Ovary (tissue), 9 donors: ENCODE data around the gene GPR87. TPM values are rescaled to one million over a fixed set of nuclear protein-coding genes. Genes with fewer than 3 reads are reported as not detected.

ENCODE experiments used
- DNase-seq, 5 donors: peaks; one replicate each; pipeline ENCODE4 v3.0.0-alpha.2; 2019 to 2020
- H3K27ac ChIP-seq, 2 donors: fragments of 200-600 bp; one replicate each; pipeline versions ENCODE4 v1.5.1 to v1.8.0; 2019 to 2022
- H3K27me3 ChIP-seq: fragments of 200-600 bp; one replicate; pipeline ENCODE4 v1.8.0; 2022
- H3K36me3 ChIP-seq: fragments of 200-600 bp; sonication (generic); one replicate; pipeline ENCODE4 v1.5.1; 2019
- H3K4me1 ChIP-seq: one replicate; pipeline ENCODE4 v1.8.1; 2013; ENCODE audit warnings: mild to moderate bottlenecking, moderate library complexity; ENCODE audit not compliant: insufficient read depth
- H3K4me3 ChIP-seq: fragments of 200-600 bp; sonication (generic); one replicate; pipeline ENCODE4 v1.5.1; 2017
- H3K9me3 ChIP-seq, 2 donors: fragments of 200-600 bp in 1 of 2; sonication (generic) in 1 of 2; one replicate each; pipeline versions ENCODE4 v1.5.1 to v1.8.1; 2013 to 2019; ENCODE audit warnings: mild to moderate bottlenecking in 1 of 2, moderate library complexity in 1 of 2
- EP300 ChIP-seq: sonication (generic); formaldehyde crosslinking; IDR thresholded peaks from one replicate; pipeline ENCODE4 v1.6.1; 2017; ENCODE audit warnings: antibody characterized with exemption
- POLR2A ChIP-seq: fragments of 450-650 bp; IDR thresholded peaks from one replicate; pipeline ENCODE4 v1.6.1; 2017; ENCODE audit warnings: antibody characterized with exemption, mild to moderate bottlenecking, moderate library complexity
- WGBS, 3 donors: extraction: QIAGEN DNeasy Blood & Tissue Kit in 1 of 3; methylation state at CpG; one replicate each; pipeline versions ENCODE4 v1.1.5 to v1.1.7; 2013 to 2017; 5-methylcytosine and 5-hydroxymethylcytosine counted together
- intact Hi-C, 4 donors: fragments of 100-400 bp; cut with DNase I; formaldehyde crosslinking; loops; one replicate each; pipeline versions ENCODE4 v1.11.0 to v1.15.1; 2022 to 2023
- polyA plus RNA-seq, 2 donors: library from polyadenylated mRNA; stranded (reverse); fragments of 200-250 nt in 1 of 2; fragments of 350-450 nt in 1 of 2; fragmentation: Illumina TruSeq in 1 of 2; extraction: RNeasy Lipid Tissue Mini Kit (QIAGEN cat#74804) in 1 of 2; gene quantifications; one replicate each; pipeline ENCODE4 v1.2.3, GENCODE V29; 2013 to 2014
- total RNA-seq, 7 donors: library from RNA; depleted of rRNA in 2 of 7; stranded (reverse); fragments of >200 nt in 2 of 7; fragmentation: NEBNext Ultra II Directional in 3 of 7; extraction: Animal tissue kit (Norgen Biotek cat#: 25700) in 3 of 7; gene quantifications; one replicate each; pipeline versions ENCODE4 v1.1.0 to v1.2.4, GENCODE V29; 2016 to 2023
- TF ChIP-seq, protein P1 (sequence below), 3 donors: fragments of 450-650 bp in 2 of 3; fragments of 200-600 bp in 1 of 3; IDR thresholded peaks; one replicate each; pipeline versions ENCODE4 v1.5.1 to v1.8.0; 2016 to 2022; ENCODE audit warnings: antibody characterized with exemption in 3 of 3, mild to moderate bottlenecking in 1 of 3
- donor health status: DM: no; HTN: no; CAD: no; lungs with moderate emphysema.
- donor health status: DM: no; HTN: no; CAD: no.
- donor health status: Bipolar disorder and iron deficiency.
- donor health status: DM: yes; HTN: yes; CAD: no.
- donor health status: DM: no; HTN: no; CAD: no.
- donor health status: DM: yes; HTN: yes; CAD: no.

The GPR87 gene
- total and polyA plus RNA-seq, 9 donors = 0.23 TPM; not detected in 8

GRCh38 chr3:151345859-151346258 lies 29.2 kb upstream of the GPR87 start:
- no peaks in the 10 kb centered on the region for H3K4me1 ChIP-seq
- H3K4me3 ChIP-seq = no peak overlapping the region
- WGBS, 3 donors = 8 to 15% (median 9%) methylated on average over 2 of the region's 2 CpGs
- no peak overlapping the region for H3K27ac ChIP-seq
- TF ChIP-seq, protein P1, sequence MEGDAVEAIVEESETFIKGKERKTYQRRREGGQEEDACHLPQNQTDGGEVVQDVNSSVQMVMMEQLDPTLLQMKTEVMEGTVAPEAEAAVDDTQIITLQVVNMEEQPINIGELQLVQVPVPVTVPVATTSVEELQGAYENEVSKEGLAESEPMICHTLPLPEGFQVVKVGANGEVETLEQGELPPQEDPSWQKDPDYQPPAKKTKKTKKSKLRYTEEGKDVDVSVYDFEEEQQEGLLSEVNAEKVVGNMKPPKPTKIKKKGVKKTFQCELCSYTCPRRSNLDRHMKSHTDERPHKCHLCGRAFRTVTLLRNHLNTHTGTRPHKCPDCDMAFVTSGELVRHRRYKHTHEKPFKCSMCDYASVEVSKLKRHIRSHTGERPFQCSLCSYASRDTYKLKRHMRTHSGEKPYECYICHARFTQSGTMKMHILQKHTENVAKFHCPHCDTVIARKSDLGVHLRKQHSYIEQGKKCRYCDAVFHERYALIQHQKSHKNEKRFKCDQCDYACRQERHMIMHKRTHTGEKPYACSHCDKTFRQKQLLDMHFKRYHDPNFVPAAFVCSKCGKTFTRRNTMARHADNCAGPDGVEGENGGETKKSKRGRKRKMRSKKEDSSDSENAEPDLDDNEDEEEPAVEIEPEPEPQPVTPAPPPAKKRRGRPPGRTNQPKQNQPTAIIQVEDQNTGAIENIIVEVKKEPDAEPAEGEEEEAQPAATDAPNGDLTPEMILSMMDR (IDR thresholded peaks at IDR 0.05) = no peak
- TF ChIP-seq POLR2A = no peak
- TF ChIP-seq EP300 = no peak
- intact Hi-C loops = no loop called here
- H3K9me3 ChIP-seq = no peaks in the 10 kb centered on the region
- H3K36me3 ChIP-seq = no peaks in the 10 kb centered on the region
- peak in 2 of 5 donors; percentile 9 to 33 for DNase-seq
- H3K27me3 ChIP-seq = no peaks in the 10 kb centered on the region

- TF ChIP-seq, protein P1 (IDR thresholded peaks at IDR 0.05) = no peak
- TF ChIP-seq POLR2A (no peak), EP300 (no peak)
Measured at GRCh38 chr3:151331696-151332095, 15.1 kb upstream of the GPR87 start.

GRCh38 chr3:151330899-151331298 lies 14.3 kb upstream of the GPR87 start:
- no peaks in the 10 kb centered on the region for H3K27me3 ChIP-seq
- DNase-seq = no peak
- TF ChIP-seq EP300 (no peak), POLR2A (no peak)
- TF ChIP-seq, protein P1 (IDR thresholded peaks at IDR 0.05) = no peak
- H3K4me3 ChIP-seq = no peak overlapping the region
- H3K27ac ChIP-seq = no peak overlapping the region
- H3K36me3 ChIP-seq = no peaks in the 10 kb centered on the region
- no peaks in the 10 kb centered on the region for H3K4me1 ChIP-seq
- intact Hi-C loops = no loop called here
- no peaks in the 10 kb centered on the region for H3K9me3 ChIP-seq

More at GRCh38 chr3:151331696-151332095, 15.1 kb upstream of the GPR87 start:
- WGBS, 3 donors = 85 to 91% (median 86%) methylated on average over 2 of the region's 2 CpGs
- intact Hi-C loops = no loop called here
- H3K4me3 ChIP-seq = no peak overlapping the region
- H3K9me3 ChIP-seq = no peaks in the 10 kb centered on the region
- no peak for DNase-seq
- H3K4me1 ChIP-seq = no peaks in the 10 kb centered on the region
- H3K36me3 ChIP-seq = no peaks in the 10 kb centered on the region
- H3K27me3 ChIP-seq = no peaks in the 10 kb centered on the region
- H3K27ac ChIP-seq = no peak overlapping the region

- Histone ChIP-seq H3K9me3 (no peaks in the 10 kb centered on the region), H3K27me3 (no peaks in the 10 kb centered on the region), H3K36me3 (no peaks in the 10 kb centered on the region), H3K27ac (no peak overlapping the region), H3K4me3 (no peak overlapping the region), H3K4me1 (no peaks in the 10 kb centered on the region)
- intact Hi-C loops = no loop called here
- DNase-seq = no peak
- TF ChIP-seq POLR2A = no peak
- 70 to 96% (median 80%) methylated on average over 4 of the region's 4 CpGs for WGBS, 3 donors
Measured at GRCh38 chr3:151330379-151330778, 13.8 kb upstream of the GPR87 start.

DNA sequence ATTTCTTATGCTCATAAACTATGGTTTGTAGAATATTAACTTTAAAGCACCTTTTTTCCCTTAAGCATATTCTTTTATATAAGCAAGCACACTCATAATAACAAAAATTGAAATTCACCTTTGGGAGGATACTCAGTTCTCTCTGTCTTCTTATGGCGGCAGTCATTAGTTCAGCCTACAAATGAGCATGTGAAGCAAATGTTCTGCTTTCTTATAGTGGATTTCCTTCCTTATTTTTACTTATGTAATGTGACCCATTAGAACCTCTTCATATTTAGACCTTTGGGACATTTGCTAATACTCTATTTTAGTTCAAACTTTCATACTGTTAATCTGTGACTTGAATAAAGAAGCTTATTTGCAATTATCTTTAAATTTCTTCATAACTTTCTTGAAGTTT lies 12.7 kb upstream of the GPR87 start, which contains the start of gene P2RY13:
Gene P2RY13 (minus strand): TSS at position 187 of the 400 bp plus-strand sequence. CDS start 21 bp downstream, at position 166.
- intact Hi-C loops = no loop called here
- no peaks in the 10 kb centered on the region for H3K27me3 ChIP-seq
- no peak for DNase-seq
- 96 to 97% (median 96%) methylated on average over 1 of the region's 1 CpG for WGBS, 3 donors
- H3K9me3 ChIP-seq = no peaks in the 10 kb centered on the region
- no peaks in the 10 kb centered on the region for H3K36me3 ChIP-seq
- TF ChIP-seq EP300 = no peak
- TF ChIP-seq POLR2A = no peak
- TF ChIP-seq, protein P1 (IDR thresholded peaks at IDR 0.05) = no peak
- H3K4me1 ChIP-seq = no peaks in the 10 kb centered on the region
- H3K4me3 ChIP-seq = no peak within 1 kb of the TSS
- H3K27ac ChIP-seq = no peak within 1 kb of the TSS
